NOMO-1 treated with dmso at 0.1 percent for 144 hours (cell line): ENCODE measurements around the gene NRN1.

Experiments
- DNase-seq: peaks from one replicate; lab custom pipeline; 2025; ENCODE audit not compliant: unreplicated experiment; lab: John Stamatoyannopoulos, UW

Gene NRN1

DNA sequence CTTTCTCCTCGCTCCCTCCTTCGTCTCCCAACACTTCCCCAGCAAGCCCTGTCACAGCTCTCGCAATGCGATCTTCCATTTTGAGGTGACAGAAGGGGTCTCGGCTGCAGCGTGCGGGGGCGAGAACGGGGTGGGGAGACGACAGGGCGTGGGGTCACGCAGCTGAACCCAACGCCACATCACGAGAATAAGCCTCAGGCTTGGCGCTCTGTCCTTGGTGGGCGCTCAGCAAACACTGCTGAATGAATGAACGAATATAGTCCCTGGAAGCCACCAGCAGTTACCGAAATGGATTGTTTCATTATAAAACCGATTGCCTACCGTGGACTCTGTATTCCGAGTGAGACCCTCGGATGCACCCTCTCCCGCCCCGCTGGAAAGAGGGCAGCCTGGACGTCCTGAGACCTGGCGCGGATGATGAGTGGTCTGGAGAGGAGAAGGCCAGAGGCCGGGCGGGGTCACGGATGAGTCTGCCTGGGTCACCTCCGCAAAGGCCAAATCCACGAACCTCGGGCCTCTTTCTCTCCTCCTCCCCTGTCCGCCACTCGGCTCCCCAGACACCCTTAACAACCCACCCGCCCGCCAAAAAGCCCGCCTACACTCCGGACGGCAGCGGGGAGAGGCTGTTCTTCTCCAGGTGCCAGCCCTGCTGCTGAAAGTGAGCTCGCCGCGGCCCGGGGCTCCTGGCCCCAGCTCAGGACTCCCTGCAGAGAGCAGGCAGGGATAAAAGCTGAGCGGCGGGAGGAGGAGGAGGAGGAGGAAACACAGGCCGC is 3.7 kb downstream of the NRN1 start:
- DNase-seq = no peak

DNA sequence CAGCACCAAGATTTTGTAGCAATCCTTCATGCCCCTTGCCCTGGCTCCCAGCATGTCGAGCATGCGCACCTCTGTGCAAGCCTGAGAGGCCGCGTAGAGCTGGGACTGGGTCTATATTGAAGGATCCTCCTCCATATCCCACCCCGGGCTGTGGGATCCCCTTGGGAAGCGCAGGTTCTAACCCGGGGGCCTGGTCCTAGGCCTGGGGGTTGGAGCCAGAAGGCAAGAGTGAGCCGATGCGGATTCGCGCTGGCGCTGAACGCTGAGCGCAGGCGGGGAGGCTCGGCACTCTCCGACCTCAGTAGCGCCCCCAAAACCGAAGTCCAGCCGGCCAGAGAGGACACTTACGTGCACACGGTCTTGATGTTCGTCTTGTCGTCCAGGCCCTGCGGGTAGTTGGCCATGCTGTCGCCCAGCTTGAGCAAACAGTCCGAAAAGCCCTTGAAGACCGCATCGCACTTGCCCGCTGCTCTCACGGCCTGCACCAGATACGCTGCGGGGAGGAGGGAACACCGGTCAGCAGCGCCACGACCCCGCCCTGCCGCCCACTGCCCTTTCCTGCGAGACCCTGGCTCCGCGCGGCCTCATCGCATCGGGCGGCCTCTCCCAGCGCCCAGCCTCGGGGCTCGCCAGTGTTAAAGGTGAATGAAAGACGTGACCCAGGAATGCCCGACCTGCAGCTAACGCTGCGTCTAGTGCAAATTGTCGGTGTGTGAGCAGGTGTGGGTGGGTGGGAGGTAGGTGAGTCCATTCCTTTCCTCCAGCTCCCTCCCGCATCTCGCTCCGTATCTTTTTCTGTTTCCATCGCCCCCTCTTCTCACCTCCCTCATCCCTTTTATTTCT is 4.5 kb downstream of the NRN1 start:
- DNase-seq = no peak

DNA sequence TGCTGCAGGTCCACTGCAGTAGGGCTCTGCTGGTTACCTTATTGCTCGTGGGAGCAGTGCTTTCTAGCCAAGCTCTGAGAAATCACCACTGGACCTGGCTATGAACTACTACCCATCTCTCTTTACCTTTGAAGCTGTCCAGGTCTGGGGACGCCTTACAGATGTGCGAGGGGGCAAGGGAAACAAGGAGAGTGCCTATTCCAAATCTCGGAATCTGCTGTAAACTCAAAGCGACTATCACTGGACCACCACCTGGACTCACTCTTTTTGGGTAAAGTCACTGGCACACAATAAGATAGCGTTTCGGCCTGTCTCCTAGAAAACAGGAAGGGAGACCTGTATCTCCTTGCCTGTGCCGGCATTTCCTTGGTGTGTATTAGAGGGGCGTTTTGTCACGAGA is 5.3 kb downstream of the NRN1 start:
- no peak for DNase-seq

DNA sequence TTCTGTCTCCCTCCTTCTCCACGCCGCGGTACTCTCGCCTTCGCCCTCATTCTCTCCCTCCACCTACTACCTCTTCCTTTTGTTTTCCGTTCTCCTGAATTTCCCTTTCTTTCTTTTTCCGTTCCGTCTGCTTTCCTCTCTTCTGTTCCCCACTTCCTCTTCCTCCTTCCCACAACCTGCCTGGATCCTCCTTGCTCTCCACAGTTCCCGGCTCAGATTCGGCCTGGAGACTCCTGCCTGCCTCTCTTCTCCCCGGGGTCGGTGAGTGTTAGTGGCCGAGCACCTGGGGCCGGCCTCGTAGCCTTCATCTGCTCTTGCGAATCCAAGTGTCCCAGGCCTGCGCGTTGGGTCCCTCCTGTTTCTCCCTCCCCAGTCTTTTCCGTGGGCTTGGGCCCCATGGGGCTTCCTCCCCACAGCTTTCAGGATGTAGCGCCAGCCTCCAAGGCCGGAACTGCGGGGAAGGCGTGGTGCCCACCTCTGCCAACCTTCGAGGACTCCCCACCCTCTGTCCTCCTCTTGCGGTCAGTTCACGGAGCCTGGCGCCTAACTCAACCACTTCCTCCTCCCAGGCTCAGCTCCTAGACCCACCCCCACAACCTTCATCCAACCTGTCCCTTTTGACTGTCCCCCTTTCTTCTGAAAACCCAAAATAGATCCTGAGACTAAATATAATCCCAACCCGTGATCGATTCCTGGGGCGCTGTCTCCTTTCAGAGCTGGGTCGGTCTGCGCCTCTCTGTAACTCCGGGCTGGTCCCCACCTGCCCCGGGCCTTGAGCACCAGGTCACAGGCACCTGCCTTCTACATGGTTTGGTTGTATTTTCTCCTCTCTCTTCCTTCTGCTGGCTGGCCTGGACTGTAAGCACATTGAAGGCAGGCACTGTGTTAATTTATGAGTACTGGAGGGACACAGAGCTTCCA is 6.8 kb downstream of the NRN1 start:
- DNase-seq = no peak

DNA sequence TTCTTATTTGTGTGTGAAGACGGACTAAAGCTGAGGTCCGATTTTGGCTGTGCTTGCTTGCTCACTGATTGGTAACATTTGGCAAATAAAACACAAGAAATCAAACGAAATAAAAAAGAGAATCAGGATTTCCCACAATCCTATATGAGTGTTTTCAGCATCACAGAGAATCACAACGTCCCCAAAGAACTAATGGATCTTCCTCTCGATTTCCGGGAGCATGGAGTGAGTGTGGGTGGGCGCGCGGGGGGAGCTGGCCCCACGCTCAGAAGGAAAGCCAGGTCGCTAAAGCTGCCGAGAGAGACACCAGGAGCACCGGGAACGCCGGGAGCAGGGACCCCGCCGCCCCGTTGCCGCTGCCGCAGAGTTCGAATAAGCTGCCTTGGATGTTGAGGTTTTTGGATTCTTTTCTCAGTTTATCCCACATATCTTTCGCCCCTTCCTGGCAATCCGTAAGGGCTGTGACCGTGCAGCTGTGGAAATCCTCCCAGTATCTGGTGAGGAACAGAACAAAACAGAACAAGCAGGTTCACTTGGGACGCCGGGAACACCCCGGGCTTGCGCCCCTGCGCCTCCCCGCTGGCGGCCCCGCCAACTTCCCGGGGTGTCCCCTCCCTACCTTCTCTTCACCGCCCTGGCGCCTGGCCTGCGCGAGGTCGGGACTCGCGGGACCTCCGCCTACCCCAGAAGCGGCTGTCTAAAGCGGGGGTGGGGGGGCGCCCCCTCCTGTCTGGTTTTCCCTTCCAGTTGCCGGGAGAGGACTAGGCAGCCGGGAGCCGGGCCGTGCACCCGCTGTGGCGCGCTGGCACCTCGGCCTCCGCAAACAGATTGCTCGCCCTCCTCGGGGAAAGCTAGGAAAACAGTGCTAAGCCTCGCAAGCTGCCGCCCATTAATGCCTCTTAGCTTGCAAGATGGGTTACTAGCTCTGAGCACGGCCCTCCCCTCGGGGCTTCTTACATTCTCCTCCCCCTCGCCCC is 7.7 kb downstream of the NRN1 start:
- no peak for DNase-seq

DNA sequence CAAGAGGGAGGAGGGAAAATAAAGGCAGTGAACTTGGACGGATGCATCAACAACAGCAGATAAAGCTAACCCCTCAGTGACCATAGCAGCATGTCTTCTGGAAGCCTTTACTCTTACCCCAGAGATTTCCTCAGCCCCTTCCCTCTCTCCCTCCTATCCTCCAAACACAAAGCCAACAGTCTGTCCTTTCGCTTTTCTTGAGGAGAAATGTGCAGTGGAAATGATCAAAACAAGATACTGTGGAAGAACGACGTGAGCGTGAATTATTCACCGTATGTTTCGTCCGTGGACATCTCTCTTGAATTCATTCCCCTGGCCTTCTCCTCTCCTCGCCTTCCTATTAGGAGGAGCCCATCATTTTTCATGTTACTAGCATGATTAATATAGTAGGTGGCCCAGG is 8.5 kb downstream of the NRN1 start:
- no peak for DNase-seq

DNA sequence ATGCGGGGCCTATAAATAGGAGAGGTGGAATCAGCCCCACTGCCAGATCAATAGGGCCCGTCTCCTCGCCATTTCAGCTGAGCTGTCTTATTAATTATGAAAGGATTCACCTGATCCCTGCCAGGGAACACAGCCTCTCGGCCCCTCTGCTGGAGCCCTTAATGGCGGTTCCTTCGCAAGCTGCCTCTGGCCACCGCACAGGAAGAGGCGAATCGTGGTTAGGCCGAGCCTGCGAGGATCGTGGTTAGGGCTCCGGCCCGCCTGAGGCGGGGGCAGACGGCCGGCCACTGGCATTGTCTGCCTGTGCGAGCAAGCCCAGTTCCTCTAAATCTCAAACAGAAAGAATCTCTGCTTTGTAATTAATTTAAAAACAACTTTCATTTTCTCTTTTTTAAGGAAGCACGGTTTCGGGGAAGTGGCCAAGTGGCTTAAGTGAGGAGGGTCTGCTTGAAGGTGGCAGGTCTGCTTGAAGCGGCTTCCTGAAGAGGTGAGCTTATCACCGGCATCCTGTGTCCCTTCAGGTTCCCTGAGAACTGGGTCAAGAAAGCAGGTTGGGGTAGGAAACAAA is 9.2 kb downstream of the NRN1 start:
- DNase-seq = peak; percentile 33

DNA sequence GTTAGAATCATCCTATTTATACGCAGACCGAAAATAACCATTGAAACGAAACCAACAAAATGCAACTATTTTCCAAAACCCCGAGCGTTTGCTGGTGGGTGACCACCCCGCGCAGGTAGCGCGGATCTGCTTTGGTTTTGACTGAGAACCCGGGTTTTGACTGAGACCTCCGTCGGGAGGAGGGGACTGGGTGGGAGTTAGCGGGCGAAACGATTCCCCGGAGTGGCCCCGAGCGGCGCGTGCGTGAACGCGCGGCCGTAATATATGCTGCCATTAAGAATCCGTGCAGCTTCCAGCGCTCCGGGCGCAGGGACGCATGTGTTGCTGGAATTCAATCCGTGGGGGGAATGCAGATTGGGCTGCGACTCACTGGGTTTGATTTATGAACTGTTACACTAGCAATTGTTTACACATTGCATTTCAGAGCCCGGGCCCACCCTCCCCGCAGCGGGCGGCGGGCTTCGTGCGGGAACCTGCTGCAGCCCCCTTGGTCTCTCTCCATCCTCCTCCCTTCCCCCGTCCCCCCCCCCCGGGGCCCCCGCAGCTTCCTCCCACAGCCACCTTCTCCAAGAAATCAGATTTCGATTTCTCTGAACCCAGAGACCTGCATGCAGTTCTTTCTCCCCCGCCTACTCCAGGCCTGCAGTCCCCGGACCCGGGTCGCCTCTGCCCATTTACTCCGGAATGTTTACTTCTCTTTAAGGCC is 9.9 kb downstream of the NRN1 start:
- no peak for DNase-seq

DNA sequence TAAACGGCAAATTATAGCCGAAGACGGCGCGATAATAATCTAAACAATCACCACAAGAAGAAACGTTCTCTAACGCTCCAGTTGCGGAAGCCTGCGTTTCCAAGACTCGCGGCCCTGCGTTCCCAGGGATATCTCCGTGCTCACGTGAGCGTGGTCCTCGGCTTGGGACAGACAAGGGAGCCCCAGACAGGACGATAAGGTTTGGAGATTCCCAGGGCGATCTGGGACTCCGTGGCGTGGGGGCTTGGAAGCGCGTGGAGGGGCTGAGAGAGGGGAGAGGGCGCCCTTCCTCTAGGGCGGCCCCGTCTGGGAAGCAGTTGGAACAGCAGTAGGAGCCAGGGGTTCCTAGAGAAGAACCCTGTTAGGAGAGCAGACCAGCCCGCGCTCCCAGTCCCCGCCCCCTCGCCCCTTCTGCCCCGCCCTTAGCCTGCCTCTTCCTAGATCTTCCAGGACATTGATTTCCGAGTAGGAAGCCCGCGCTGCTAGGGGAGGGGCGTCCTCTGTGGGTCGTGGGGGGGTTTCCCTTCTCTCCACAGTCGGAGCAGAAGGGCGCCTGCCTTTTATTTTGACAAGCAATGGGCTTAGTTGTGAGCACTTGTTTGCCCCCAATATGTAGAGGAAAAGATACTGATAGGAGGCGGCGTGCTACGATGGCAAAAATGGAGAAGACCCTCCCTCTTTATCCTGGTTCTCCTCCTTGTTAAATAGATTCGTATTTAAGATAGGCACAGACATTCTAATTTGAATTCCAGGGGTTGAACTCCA is 10.6 kb downstream of the NRN1 start:
- DNase-seq = no peak

DNA sequence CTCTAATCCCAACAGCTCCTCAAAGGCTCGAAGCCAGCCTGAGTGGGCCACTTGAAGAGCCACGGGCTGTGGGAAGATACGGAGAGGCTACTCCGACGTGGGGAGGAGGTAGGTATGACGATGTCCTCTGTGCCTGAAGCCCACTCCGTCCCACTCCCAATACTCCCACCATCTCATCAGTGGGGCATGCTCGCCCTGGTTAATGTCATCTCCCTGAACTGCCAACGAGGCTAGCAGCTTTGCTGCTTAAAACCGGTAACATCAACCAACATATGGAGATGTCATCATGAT is 11.1 kb downstream of the NRN1 start:
- DNase-seq = no peak

DNA sequence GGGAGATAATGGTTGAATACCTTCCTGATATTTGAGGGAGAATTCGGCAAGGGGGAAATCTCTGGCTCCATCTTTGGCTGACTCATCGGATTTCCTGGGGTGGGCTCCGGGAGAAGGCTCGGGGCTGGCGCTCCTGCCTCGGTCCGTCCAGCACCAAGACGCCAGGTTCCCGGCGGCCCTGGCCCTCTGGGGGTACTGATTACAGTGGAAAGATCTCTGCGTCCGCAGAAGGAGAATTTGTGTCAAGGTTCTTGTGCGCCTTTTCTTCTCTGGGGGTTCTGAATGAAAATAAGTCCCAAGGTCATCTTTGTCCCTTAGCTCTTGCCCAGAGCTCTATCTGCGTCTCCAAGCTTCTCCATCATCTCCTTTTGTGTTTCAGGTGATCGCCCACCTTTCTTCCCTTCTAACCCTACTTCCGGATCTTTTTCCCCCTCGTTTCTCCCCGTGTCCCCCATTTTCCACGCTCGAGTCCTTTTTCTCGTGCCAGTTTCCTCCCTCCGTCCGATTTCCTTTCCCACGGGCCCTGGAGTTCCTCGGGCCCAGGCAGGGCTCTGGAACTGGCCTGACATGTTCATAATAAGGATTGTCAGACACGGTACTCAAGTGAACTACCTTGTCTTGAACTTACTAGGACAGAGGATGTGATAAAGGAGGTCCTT is 11.6 kb downstream of the NRN1 start:
- DNase-seq = no peak

DNA sequence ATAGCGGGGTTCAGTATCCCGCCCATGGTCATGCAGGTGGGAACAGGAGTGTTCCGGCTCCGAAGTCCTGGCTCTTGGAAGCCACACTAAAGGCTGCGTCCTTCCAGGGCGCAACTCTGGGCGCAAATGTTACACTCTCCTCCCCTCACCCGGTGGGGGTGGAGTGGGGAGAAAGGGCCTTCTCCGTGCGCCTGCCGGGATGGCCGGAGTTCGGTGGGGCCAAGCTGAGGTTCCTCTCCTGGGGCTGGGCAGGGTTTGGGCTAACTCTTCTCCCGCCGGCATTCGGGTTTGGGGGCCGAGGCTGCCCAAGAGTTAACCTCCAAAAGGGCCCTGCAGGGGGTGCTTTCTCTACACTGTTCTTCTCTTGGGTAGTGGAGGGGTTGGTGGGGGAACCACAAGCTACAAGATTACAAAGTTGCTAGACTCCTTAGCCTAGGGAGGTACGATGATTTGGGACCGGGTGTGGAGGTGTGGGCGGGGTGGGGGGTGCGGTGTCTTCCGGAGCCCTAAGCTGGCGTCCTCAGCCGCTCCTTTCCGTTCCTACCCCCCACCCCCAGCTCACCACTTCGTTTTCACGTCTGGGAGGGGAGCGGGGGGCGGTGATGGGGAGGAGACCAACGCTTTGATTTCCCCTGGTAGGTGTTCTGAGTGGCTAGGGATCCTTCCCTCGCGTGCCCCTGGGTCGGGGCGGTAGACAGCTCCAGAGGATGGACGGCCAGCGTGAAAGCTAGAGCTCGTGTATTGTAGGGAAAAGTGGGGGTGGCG is 12.3 kb downstream of the NRN1 start:
- DNase-seq = no peak

DNA sequence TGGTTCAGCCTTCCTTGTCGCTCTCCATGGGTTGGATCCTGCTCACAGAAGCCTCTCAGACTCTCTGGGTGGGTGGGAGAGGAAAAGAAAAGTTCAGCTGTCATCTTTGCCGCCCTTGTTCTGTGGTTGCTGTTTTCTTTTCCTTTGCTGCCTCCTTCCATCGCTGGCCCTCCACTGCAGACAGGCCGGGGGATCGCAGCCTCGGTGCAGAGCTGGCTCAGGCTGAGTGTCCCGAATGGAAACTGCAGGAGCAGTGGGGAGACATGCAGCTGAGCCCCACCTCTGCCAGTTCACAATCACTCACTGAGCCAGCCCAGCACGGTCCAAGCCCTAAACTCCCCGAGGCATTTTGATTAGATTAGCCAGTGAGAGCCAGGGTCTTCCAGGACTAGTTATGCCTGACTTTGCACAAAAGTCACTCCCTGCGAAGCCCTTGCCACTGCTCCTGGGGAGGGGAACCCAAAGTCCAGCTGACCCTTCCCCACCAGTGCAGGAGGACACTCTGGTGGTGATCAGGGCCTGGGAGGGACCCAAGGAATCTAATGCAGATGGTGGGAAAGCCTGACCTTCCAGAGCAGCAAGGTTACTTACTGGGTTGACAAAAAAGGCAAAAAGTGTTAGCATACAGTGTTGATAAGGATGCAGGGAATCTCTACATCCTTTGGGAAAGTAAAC is 14.0 kb downstream of the NRN1 start:
- no peak for DNase-seq

DNA sequence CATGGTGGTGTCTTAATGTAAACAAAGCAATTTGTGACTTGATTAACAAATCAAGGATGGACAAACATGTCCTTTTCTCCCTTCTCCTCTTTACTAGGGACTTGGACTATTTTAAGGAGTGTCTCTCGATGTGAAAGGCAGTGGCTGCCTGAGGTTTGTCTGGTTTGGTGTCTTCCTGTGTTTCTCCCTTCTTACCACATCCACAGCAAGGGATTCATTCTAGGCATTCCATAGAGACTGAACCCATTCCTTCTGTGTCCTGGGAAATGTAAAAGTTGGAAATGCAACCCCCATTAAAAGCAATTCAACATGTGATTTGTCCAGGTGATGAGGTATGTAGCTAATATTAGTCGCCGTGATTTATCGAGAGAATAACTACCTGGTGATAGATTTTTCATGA is 15.9 kb downstream of the NRN1 start:
- no peak for DNase-seq

DNA sequence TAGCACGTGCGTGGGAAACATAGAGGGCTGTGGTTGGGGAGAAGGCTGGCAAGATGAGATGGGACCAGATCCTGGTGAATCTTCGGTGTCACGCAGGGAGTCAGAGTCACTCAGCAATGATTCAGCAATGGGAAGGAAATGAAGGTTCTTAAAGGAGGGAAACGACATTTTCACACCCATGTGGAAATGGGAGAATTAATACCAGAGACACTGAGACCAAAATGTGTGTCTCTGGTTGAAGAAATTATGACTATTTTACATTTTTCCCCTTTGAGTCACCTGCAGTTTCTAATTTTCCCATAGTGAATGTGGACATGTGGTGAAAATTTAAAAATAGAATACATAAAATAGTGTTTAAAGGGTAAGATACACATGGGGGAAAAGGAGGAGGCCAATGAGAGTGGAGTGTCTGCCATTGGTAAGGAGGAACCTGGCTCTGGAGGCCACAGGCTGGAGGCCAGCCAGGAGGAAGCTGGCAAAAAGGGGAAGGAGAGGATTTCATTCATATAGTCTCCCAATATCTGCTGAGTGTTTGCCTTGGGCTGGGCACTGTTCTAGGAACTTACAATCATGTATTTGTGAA is 17.5 kb downstream of the NRN1 start:
- peak; percentile 44 for DNase-seq

DNA sequence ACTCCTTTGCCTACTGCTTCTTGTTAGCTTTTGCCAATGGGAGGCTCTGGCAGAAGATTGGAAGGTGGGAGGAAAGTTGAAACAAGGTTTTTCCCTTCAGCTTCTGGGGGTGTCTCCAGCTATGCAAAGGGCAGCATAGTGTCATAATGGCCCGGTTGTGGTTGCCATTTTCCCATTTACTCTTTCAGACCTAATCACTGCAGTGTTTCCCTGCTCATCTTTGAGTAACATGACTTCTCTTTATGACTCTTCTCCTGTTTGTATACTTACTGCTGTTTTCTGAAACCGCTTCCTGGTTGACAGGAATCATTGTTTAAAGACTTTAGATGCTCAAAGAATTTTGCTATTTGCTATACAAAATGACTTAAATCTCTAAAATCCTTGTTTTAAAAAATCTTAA is 19.9 kb downstream of the NRN1 start:
- DNase-seq = no peak
